HUES6 (cell line): ENCODE data around the gene COL23A1.

ENCODE experiments used
- H3K27ac ChIP-seq: 2 replicates; pipeline ENCODE4 v1.7.0; 2013; ENCODE audit warnings: low read depth, mild to moderate bottlenecking, low read length, inconsistent platforms
- H3K27me3 ChIP-seq: 2 replicates; pipeline ENCODE4 v1.6.1; 2013; ENCODE audit warnings: low read length; ENCODE audit not compliant: control insufficient read depth, insufficient read depth
- H3K36me3 ChIP-seq: 2 replicates; pipeline ENCODE4 v1.6.1; 2013; ENCODE audit warnings: low read length; ENCODE audit not compliant: control insufficient read depth, insufficient read depth
- H3K4me1 ChIP-seq: 2 replicates; pipeline ENCODE4 v1.6.1; 2013; ENCODE audit warnings: low read length; ENCODE audit not compliant: control insufficient read depth, insufficient read depth
- H3K4me3 ChIP-seq: 2 replicates; pipeline ENCODE4 v1.5.1; 2013; ENCODE audit warnings: low read depth, low read length
- H3K9ac ChIP-seq: one replicate; pipeline ENCODE4 v1.6.1; 2013; ENCODE audit warnings: mild to moderate bottlenecking, low read length
- H3K9me3 ChIP-seq: 2 replicates; pipeline ENCODE4 v1.6.1; 2013; ENCODE audit warnings: low read depth, low read length; ENCODE audit not compliant: control insufficient read depth, insufficient read depth

The COL23A1 gene

DNA sequence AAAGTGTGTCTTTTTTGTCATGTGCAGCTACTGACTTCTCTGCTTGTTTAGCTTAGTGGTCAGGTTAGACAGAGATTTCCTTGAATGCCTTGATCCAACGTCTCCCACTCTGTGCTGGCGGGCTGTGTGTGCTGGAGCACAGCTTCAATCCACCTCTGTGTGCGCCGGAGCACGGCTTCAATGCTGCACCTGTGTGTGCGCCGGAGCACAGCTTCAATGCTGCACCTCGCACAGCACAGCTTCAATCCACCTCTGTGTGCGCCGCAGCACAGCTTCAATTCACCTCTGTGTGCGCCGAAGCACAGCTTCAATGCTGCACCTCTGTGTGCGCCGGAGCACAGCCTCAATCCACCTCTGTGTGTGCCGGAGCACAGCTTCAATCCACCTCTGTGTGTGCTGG lies 288.6 kb downstream of the COL23A1 start:
- Histone ChIP-seq H3K27me3 (no peaks in the 10 kb centered on the region), H3K9me3 (no peaks in the 10 kb centered on the region), H3K9ac (no peak overlapping the region), H3K27ac (no peak overlapping the region), H3K4me3 (no peak overlapping the region), H3K4me1 (peaks cover 3% of the 10 kb centered on the region; the same call in 1 of the 2 replicates), H3K36me3 (no peaks in the 10 kb centered on the region)

DNA sequence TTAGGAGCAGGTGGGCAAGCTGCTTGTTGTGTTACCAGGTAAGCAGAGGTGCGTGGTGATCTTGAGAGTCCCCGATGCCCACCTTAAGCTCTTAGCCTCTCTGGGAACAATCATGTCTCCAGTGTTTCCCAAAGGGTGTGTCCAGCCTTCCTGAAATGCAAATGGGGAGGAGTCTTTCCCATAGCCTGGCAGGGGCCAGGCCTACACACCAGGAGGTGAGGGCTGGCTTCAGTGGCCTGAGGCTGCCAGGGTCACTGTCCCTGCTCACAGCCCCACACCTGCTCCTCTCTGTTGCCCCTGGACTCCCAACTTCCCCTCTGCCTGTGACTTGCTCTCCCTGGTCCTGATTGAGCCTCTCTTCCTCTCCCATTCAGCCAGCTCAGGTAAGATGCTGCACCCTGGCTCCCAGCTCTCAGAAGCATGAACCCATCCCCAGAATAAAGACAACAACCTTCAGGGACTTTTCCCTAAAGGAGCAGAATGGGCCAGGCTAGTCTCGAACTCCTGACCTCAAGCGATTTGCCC lies 291.8 kb downstream of the COL23A1 start:
- Histone ChIP-seq H3K27me3 (no peaks in the 10 kb centered on the region), H3K4me3 (no peak overlapping the region), H3K9me3 (no peaks in the 10 kb centered on the region), H3K4me1 (no peaks in the 10 kb centered on the region), H3K9ac (no peak overlapping the region), H3K27ac (no peak overlapping the region), H3K36me3 (no peaks in the 10 kb centered on the region)

DNA sequence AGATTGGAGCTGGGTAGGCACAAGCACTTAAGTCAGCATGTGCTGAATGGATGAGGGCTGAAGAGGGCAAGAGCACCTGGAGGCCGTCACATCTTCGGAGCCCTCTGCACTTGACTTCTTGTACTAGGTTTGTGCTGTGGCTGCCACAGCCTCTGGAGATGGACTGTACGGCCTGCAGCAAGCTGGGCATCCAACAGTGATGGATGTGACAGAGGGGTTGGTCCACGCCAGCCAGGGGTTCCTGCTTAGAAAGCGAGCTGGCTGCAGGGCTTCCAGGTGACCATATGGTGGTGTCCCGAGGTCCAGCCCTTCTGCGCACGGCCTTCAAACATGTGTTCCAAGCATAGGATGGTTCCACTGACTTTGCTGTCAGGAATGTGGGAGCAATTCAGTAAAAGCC lies 292.4 kb downstream of the COL23A1 start:
- H3K27ac ChIP-seq, result no peak overlapping the region
- H3K4me3 ChIP-seq, result no peak overlapping the region
- no peaks in the 10 kb centered on the region for H3K36me3 ChIP-seq
- no peaks in the 10 kb centered on the region for H3K9me3 ChIP-seq
- no peaks in the 10 kb centered on the region for H3K4me1 ChIP-seq
- H3K27me3 ChIP-seq, result no peaks in the 10 kb centered on the region
- H3K9ac ChIP-seq, result no peak overlapping the region

DNA sequence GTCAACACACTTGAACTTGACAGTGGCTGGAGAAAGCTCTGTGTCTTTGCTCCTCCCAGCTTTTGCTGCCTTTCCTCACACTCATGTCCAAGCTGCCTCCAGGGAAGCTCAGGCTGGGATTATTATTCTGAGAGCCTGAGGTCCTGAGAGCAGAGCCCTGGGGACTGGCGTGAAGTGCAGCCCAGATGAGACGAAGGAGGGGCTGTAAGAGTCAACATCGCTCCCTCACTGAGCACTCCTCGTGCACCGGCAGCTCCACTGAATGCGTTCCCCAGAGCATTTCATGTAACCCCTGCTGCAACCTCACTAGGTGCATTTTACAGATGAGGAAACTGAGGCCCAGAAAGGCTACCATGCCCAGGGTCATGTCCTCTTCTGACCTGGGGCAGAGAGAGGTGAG lies 294.1 kb downstream of the COL23A1 start:
- Histone ChIP-seq H3K27me3 (no peaks in the 10 kb centered on the region), H3K27ac (no peak overlapping the region), H3K9me3 (no peaks in the 10 kb centered on the region), H3K4me3 (no peak overlapping the region), H3K4me1 (no peaks in the 10 kb centered on the region), H3K9ac (no peak overlapping the region), H3K36me3 (no peaks in the 10 kb centered on the region)

DNA sequence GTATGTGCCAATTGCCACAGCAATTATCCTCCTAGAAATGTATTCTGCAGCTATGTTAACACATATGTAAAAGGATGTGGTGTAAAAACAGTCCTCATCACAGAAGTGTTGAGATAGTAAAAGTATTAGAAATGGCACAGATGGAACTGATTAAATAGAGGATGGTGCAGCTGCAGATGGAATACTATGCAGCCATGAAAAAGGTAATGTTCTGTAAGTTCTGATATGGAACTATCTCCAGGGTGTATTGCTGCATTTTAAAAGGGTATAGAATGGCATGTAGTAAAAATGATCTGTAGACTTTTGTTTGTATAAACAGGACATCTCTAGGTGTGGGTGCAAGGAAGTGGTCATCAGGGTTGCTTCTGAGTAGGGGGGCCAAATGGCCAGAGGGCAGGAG lies 294.6 kb downstream of the COL23A1 start:
- Histone ChIP-seq H3K27me3 (no peaks in the 10 kb centered on the region), H3K4me3 (no peak overlapping the region), H3K27ac (no peak overlapping the region), H3K4me1 (no peaks in the 10 kb centered on the region), H3K9ac (no peak overlapping the region), H3K9me3 (no peaks in the 10 kb centered on the region), H3K36me3 (no peaks in the 10 kb centered on the region)

DNA sequence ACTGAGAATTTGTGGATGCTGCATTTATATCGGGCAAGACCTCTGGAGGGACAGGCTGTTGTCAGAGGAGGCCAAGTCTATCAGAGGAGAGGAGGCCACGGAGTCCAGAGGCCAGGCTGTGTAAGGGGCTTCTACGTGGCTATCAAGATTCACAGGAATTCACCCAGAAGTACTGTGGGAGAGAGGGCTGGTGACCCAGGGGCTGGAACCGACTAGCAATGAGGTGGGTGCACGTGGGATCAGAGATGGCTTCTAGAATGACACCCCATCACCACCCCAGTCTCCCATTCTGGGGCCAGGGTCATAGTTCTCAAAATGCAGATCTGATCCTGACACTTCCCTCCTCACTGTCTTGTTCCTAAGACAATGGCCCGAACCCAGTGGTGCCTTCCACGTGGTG lies 296.4 kb downstream of the COL23A1 start:
- H3K9me3 ChIP-seq, result no peaks in the 10 kb centered on the region
- no peak overlapping the region for H3K9ac ChIP-seq
- no peak overlapping the region for H3K27ac ChIP-seq
- no peaks in the 10 kb centered on the region for H3K4me1 ChIP-seq
- H3K27me3 ChIP-seq, result no peaks in the 10 kb centered on the region
- no peak overlapping the region for H3K4me3 ChIP-seq
- no peaks in the 10 kb centered on the region for H3K36me3 ChIP-seq

DNA sequence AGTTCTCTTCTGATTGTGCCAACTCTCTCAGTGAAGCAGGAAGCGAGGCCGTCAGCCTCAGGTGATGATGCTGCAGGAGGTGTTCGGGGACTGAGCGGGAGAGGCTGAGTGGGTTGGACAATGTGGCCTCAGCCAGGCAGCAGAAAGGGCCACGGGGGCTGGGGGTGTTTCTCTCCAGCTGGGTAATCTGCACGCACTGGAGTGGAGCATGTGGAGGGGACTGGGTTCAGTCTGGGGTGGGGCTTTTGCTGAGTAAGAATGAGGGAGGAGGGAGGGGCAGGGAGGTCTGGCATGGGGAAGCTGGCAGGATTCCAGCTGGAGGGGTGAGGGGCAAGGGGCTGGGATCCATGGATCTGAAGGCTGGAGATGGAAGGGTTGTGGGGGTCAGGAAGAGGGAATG lies 296.8 kb downstream of the COL23A1 start:
- Histone ChIP-seq H3K4me1 (no peaks in the 10 kb centered on the region), H3K4me3 (no peak overlapping the region), H3K36me3 (no peaks in the 10 kb centered on the region), H3K27me3 (no peaks in the 10 kb centered on the region), H3K9me3 (no peaks in the 10 kb centered on the region), H3K27ac (no peak overlapping the region), H3K9ac (no peak overlapping the region)

DNA sequence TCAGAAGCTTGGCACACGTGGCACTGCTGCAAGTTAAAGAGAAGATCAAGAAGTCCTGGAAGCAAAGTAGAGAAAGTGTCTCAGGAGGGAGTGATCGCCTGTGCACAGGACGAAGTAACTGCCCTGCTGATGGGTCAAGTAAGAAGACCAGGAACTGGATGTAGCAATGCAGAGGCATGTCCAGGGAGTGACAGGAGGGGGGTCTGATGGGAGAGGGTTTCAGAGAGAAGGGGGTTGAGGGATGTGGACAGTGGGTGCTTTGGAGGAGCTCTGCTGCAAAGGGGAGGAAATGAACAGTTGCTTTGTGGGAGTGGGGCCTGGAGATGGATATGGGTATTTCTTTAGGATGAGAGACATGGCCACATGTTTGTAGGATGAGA lies 297.4 kb downstream of the COL23A1 start:
- no peaks in the 10 kb centered on the region for H3K27me3 ChIP-seq
- no peaks in the 10 kb centered on the region for H3K9me3 ChIP-seq
- H3K36me3 ChIP-seq, result no peaks in the 10 kb centered on the region
- no peaks in the 10 kb centered on the region for H3K4me1 ChIP-seq
- H3K27ac ChIP-seq, result no peak overlapping the region
- H3K4me3 ChIP-seq, result no peak overlapping the region
- no peak overlapping the region for H3K9ac ChIP-seq

DNA sequence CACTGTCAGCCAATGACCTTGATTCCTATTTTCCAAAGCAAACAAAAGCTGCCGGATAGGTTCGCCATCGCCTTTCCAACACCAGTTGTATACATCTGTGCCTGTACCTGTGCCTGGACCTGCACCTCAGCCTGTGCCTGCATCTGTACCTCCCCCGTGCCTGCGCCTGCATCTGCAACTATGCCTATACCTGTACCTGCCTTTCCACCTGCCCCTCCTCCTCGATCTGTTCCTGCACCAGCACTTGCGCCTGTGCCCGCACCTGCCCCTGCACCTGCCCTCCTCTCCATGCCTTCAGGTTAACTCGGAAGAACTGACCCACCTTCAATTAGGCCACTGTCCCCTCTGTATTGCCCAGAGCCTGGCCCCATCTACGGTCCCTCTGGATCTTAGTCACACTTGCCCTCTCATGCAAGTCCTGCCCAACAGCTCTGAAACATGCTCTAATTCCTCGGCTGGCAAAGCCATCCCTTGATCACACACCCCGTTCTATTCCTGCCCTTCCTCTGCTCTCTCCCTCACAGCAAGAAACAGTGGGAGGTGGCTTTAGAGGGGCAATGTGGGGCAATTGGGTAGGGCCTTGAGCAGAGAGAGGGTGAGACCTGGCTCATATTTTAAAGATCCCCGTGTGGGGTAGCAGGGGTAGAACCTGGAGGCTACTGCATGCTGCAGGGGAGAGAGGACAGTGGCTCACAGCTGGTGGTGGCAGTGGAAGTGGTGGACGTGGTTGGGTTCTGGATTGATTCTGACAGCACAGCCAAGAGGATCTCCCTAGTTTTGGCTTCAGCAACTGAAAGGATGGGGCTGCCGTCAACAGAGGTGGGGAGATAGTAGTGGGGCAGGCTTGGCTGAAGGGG lies 298.0 kb downstream of the COL23A1 start:
- H3K4me3 ChIP-seq, result no peak overlapping the region
- H3K4me1 ChIP-seq, result no peaks in the 10 kb centered on the region; the same call in 1 of the 2 replicates
- H3K27me3 ChIP-seq, result no peaks in the 10 kb centered on the region
- no peak overlapping the region for H3K27ac ChIP-seq
- H3K9ac ChIP-seq, result no peak overlapping the region
- H3K9me3 ChIP-seq, result no peaks in the 10 kb centered on the region
- H3K36me3 ChIP-seq, result no peaks in the 10 kb centered on the region

DNA sequence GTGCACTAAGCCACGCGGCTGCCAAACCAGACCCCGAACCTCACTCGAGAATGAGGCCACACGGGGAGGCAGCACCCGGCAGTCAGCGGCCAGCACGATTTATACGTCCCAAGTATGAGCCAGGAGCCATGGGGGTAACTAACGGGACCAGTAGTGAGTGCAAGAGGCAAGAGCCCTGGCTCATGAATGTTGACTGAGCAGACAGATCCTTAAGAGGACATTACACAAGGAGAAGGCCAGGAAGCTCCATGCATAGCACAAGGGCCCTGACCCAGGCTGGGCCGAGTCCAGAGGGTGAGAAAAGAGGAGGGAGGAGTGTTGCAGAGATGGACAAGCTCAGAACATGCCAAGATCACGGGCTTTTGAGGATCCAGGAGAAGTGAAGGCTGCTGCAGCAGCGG lies 299.0 kb downstream of the COL23A1 start:
- Histone ChIP-seq H3K27me3 (no peaks in the 10 kb centered on the region), H3K9me3 (no peaks in the 10 kb centered on the region), H3K36me3 (no peaks in the 10 kb centered on the region), H3K27ac (no peak overlapping the region), H3K4me1 (no peaks in the 10 kb centered on the region; the same call in 1 of the 2 replicates), H3K9ac (no peak overlapping the region), H3K4me3 (no peak overlapping the region)

DNA sequence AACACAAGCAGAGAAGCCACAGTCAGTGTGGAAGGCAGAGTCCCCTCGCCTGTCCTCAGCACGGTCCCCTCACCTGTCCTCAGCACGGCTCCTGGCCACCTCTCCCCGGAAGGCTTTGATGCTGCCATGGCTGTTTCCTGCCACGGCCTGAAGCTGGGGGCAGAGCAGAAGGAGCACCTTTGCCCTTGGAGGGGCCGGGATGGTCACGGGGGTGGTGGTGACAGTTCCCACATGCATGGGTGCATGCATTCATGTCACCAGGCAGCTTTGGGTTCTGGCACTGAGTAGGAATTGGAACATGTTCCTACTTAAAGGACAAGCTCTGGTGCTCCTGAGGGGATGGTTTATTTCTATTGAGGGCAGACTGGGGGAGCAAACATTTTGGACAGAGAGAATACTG lies 299.8 kb downstream of the COL23A1 start:
- Histone ChIP-seq H3K4me1 (no peaks in the 10 kb centered on the region; the same call in 1 of the 2 replicates), H3K9ac (no peak overlapping the region), H3K27me3 (no peaks in the 10 kb centered on the region), H3K4me3 (no peak overlapping the region), H3K27ac (no peak overlapping the region), H3K36me3 (no peaks in the 10 kb centered on the region), H3K9me3 (no peaks in the 10 kb centered on the region)
